ENCODE data around the gene ST7L.

ST7L gene

GRCh38 chr1:112527266-112528010 lies 91.5 kb downstream of the ST7L start:
- no peak for FAIRE-seq
- no peak for TF ChIP-seq TAF1 (IDR thresholded peaks at IDR 0.05; ENCODE audit: low read depth, low read length)
- TF ChIP-seq SPI1 (IDR thresholded peaks at IDR 0.05; ENCODE audit: low read depth, low read length): no peak
- TF ChIP-seq POLR2AphosphoS5 (IDR thresholded peaks at IDR 0.05; ENCODE audit: low read depth, low read length): no peak
- TF ChIP-seq POLR2A (IDR thresholded peaks at IDR 0.05; ENCODE audit: low read depth, low read length): no peak
- TF ChIP-seq POU2F2 (IDR thresholded peaks at IDR 0.05; ENCODE audit: low read depth, low read length): no peak
- no peak for TF ChIP-seq PAX5 (IDR thresholded peaks at IDR 0.05; ENCODE audit: insufficient read depth, low read length, severe bottlenecking)
- DNase-seq (ENCODE audit: insufficient read length, low spot score): no peak

- FAIRE-seq (no peak), DNase-seq (ENCODE audit: insufficient read length, low spot score) (no peak)
- TF ChIP-seq TAF1 (IDR thresholded peaks at IDR 0.05; ENCODE audit: low read depth, low read length): no peak
- no peak for TF ChIP-seq PAX5 (IDR thresholded peaks at IDR 0.05; ENCODE audit: insufficient read depth, low read length, severe bottlenecking)
- TF ChIP-seq POLR2A (IDR thresholded peaks at IDR 0.05; ENCODE audit: low read depth, low read length): no peak
- TF ChIP-seq SPI1 (IDR thresholded peaks at IDR 0.05; ENCODE audit: low read depth, low read length): no peak
- no peak for TF ChIP-seq POU2F2 (IDR thresholded peaks at IDR 0.05; ENCODE audit: low read depth, low read length)
- no peak for TF ChIP-seq POLR2AphosphoS5 (IDR thresholded peaks at IDR 0.05; ENCODE audit: low read depth, low read length)
These were observed 94.0 kb downstream of the ST7L start for GRCh38 chr1:112524986-112525385.

GRCh38 chr1:112524251-112524650 lies 94.7 kb downstream of the ST7L start:
- TF ChIP-seq SPI1 (IDR thresholded peaks at IDR 0.05; ENCODE audit: low read depth, low read length): no peak
- TF ChIP-seq POLR2AphosphoS5 (IDR thresholded peaks at IDR 0.05; ENCODE audit: low read depth, low read length): no peak
- TF ChIP-seq POLR2A (IDR thresholded peaks at IDR 0.05; ENCODE audit: low read depth, low read length): no peak
- no peak for TF ChIP-seq PAX5 (IDR thresholded peaks at IDR 0.05; ENCODE audit: insufficient read depth, low read length, severe bottlenecking)
- TF ChIP-seq POU2F2 (IDR thresholded peaks at IDR 0.05; ENCODE audit: low read depth, low read length): no peak
- TF ChIP-seq TAF1 (IDR thresholded peaks at IDR 0.05; ENCODE audit: low read depth, low read length): no peak
- FAIRE-seq (no peak), DNase-seq (ENCODE audit: insufficient read length, low spot score) (no peak)

GRCh38 chr1:112522621-112523020 lies 96.3 kb downstream of the ST7L start:
- DNase-seq (ENCODE audit: insufficient read length, low spot score): no peak
- no peak for TF ChIP-seq POLR2A (IDR thresholded peaks at IDR 0.05; ENCODE audit: low read depth, low read length)
- no peak for TF ChIP-seq POU2F2 (IDR thresholded peaks at IDR 0.05; ENCODE audit: low read depth, low read length)
- no peak for TF ChIP-seq PAX5 (IDR thresholded peaks at IDR 0.05; ENCODE audit: insufficient read depth, low read length, severe bottlenecking)
- no peak for TF ChIP-seq SPI1 (IDR thresholded peaks at IDR 0.05; ENCODE audit: low read depth, low read length)
- no peak for TF ChIP-seq TAF1 (IDR thresholded peaks at IDR 0.05; ENCODE audit: low read depth, low read length)
- no peak for TF ChIP-seq POLR2AphosphoS5 (IDR thresholded peaks at IDR 0.05; ENCODE audit: low read depth, low read length)
- no peak for FAIRE-seq

GRCh38 chr1:112520166-112520565 lies 98.8 kb downstream of the ST7L start:
- DNase-seq (ENCODE audit: insufficient read length, low spot score) (no peak), FAIRE-seq (no peak)
- no peak for TF ChIP-seq POLR2AphosphoS5 (IDR thresholded peaks at IDR 0.05; ENCODE audit: low read depth, low read length)
- no peak for TF ChIP-seq POLR2A (IDR thresholded peaks at IDR 0.05; ENCODE audit: low read depth, low read length)
- no peak for TF ChIP-seq POU2F2 (IDR thresholded peaks at IDR 0.05; ENCODE audit: low read depth, low read length)
- TF ChIP-seq SPI1 (IDR thresholded peaks at IDR 0.05; ENCODE audit: low read depth, low read length): no peak
- no peak for TF ChIP-seq TAF1 (IDR thresholded peaks at IDR 0.05; ENCODE audit: low read depth, low read length)
- no peak for TF ChIP-seq PAX5 (IDR thresholded peaks at IDR 0.05; ENCODE audit: insufficient read depth, low read length, severe bottlenecking)

GRCh38 chr1:112518186-112518585 lies 100.8 kb downstream of the ST7L start:
- DNase-seq (ENCODE audit: insufficient read length, low spot score): no peak
- no peak for FAIRE-seq
- TF ChIP-seq POLR2A (IDR thresholded peaks at IDR 0.05; ENCODE audit: low read depth, low read length): no peak
- no peak for TF ChIP-seq POLR2AphosphoS5 (IDR thresholded peaks at IDR 0.05; ENCODE audit: low read depth, low read length)
- TF ChIP-seq PAX5 (IDR thresholded peaks at IDR 0.05; ENCODE audit: insufficient read depth, low read length, severe bottlenecking): no peak
- TF ChIP-seq TAF1 (IDR thresholded peaks at IDR 0.05; ENCODE audit: low read depth, low read length): no peak
- no peak for TF ChIP-seq POU2F2 (IDR thresholded peaks at IDR 0.05; ENCODE audit: low read depth, low read length)
- no peak for TF ChIP-seq SPI1 (IDR thresholded peaks at IDR 0.05; ENCODE audit: low read depth, low read length)

GRCh38 chr1:112517646-112518045 lies 101.3 kb downstream of the ST7L start:
- DNase-seq (ENCODE audit: insufficient read length, low spot score) (no peak), FAIRE-seq (no peak)
- TF ChIP-seq TAF1 (IDR thresholded peaks at IDR 0.05; ENCODE audit: low read depth, low read length): no peak
- TF ChIP-seq POLR2AphosphoS5 (IDR thresholded peaks at IDR 0.05; ENCODE audit: low read depth, low read length): no peak
- TF ChIP-seq SPI1 (IDR thresholded peaks at IDR 0.05; ENCODE audit: low read depth, low read length): no peak
- no peak for TF ChIP-seq POLR2A (IDR thresholded peaks at IDR 0.05; ENCODE audit: low read depth, low read length)
- TF ChIP-seq POU2F2 (IDR thresholded peaks at IDR 0.05; ENCODE audit: low read depth, low read length): no peak

GRCh38 chr1:112517231-112517630 lies 101.7 kb downstream of the ST7L start:
- TF ChIP-seq PAX5 (IDR thresholded peaks at IDR 0.05; ENCODE audit: insufficient read depth, low read length, severe bottlenecking) (no peak), TAF1 (IDR thresholded peaks at IDR 0.05; ENCODE audit: low read depth, low read length) (no peak), POU2F2 (IDR thresholded peaks at IDR 0.05; ENCODE audit: low read depth, low read length) (no peak), POLR2AphosphoS5 (IDR thresholded peaks at IDR 0.05; ENCODE audit: low read depth, low read length) (no peak), SPI1 (IDR thresholded peaks at IDR 0.05; ENCODE audit: low read depth, low read length) (no peak), POLR2A (IDR thresholded peaks at IDR 0.05; ENCODE audit: low read depth, low read length) (no peak)
- DNase-seq (ENCODE audit: insufficient read length, low spot score) (no peak), FAIRE-seq (no peak)

- TF ChIP-seq POU2F2 (IDR thresholded peaks at IDR 0.05; ENCODE audit: low read depth, low read length) (no peak), PAX5 (IDR thresholded peaks at IDR 0.05; ENCODE audit: insufficient read depth, low read length, severe bottlenecking) (no peak), POLR2A (IDR thresholded peaks at IDR 0.05; ENCODE audit: low read depth, low read length) (no peak), SPI1 (IDR thresholded peaks at IDR 0.05; ENCODE audit: low read depth, low read length) (no peak), TAF1 (IDR thresholded peaks at IDR 0.05; ENCODE audit: low read depth, low read length) (no peak), POLR2AphosphoS5 (IDR thresholded peaks at IDR 0.05; ENCODE audit: low read depth, low read length) (no peak)
- no peak for FAIRE-seq
- DNase-seq (ENCODE audit: insufficient read length, low spot score): no peak
These were observed 102.8 kb downstream of the ST7L start for GRCh38 chr1:112516141-112516540.

All from GM12891 (cell line).